ENCODE data around the gene GPC1.

GPC1 gene

DNA sequence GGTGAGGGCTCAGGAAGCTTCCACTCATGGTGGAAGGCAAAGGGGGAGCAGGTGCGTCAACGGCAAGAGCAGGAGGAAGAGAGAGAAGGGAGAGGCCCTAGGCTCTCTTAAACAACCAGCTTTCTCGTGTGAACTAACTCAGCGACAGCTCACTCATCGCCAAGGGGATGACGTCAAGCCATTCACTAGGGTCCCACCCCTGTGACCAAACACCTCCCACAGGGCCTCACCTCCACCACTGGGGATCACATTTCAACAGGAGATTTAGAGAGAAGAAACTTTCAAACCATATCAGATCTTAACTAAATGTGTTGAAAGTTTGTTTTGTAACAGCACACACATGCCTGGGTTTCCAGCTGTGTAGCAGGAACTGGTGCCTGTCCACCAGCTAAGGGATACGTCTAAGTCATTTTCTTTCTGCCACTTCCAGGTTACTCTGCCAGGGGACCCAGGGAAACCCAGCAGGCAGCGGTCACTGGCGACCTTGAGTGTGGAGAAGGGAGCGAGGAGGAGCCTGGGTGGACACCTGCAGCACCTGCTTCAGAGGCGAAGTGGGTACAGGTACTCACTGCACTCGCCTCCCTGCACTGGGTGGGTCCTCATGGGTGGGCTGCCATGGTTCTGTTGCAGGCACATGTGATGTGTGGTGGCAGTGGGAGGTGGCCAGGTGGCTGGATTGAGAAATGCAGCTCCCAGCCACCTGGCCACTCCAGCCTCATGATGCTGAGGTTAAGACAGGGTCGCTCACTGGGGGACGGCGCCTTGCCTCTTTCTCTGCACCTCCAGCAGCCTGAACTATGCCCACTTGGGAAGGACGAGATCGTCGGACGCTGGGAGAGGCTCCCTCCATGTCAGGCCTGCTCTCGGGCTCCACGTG, 8.4 kb upstream of the GPC1 start (continued):
- TF ChIP-seq ZNF202 (tag by site-specific recombination; IDR thresholded peaks at IDR 0.05; ENCODE audit: borderline replicate concordance): no peak
- TF ChIP-seq ZNF174 (tag by site-specific recombination; IDR thresholded peaks at IDR 0.05): no peak
- TF ChIP-seq ZNF157 (tag by site-specific recombination; IDR thresholded peaks at IDR 0.05): no peak

- POLR2A ChIA-PET: no interaction called here
- no peak overlapping the region for H3K4me3 ChIP-seq (ENCODE audit: low read depth, low read length)
- no peaks in the 10 kb centered on the region for H3K9me3 ChIP-seq (ENCODE audit: control insufficient read depth, insufficient read depth, low read depth, low read length)
These were observed 7.7 kb upstream of the GPC1 start for GRCh38 chr2:240427729-240428128.

More at GRCh38 chr2:240427729-240428128, 7.7 kb upstream of the GPC1 start:
- Histone ChIP-seq H3K27ac (ENCODE audit: extremely low read depth, low read depth, low read length) (no peak overlapping the region), H3K36me3 (ENCODE audit: control insufficient read depth in 2 of 2, insufficient read depth in 1 of 2, low read length in 2 of 2) (no peaks in the 10 kb centered on the region), H3K4me1 (ENCODE audit: control insufficient read depth, insufficient read depth, low read length) (no peaks in the 10 kb centered on the region)
- CTCF ChIA-PET: interaction anchor here (1.1 kb wide), 2 partner anchors 23 to 139 kb away, joined by 3 to 5 read pairs; no protein-coding TSS in a partner anchor
- TF ChIP-seq RBAK (tag by site-specific recombination; IDR thresholded peaks at IDR 0.05) (no peak), ZNF530 (tag by site-specific recombination; IDR thresholded peaks at IDR 0.05; ENCODE audit: low read depth) (no peak), YY2 (tag by site-specific recombination; IDR thresholded peaks at IDR 0.05) (no peak), ZNF449 (tag by site-specific recombination; IDR thresholded peaks at IDR 0.05) (no peak), ZNF274 (IDR thresholded peaks at IDR 0.05; ENCODE audit: low read length) (no peak), ZNF274 (tag by site-specific recombination; IDR thresholded peaks at IDR 0.05; ENCODE audit: borderline replicate concordance) (no peak), TSHZ1 (tag by site-specific recombination; IDR thresholded peaks at IDR 0.05; ENCODE audit: borderline replicate concordance) (no peak), MZF1 (tag by site-specific recombination; IDR thresholded peaks at IDR 0.05; ENCODE audit: borderline replicate concordance) (no peak), ZNF555 (tag by site-specific recombination; conservative IDR thresholded peaks at IDR 0.05) (no peak), ZBTB7A (tag by site-specific recombination; IDR thresholded peaks at IDR 0.05; ENCODE audit: low read depth) (no peak), ZNF76 (tag by site-specific recombination; IDR thresholded peaks at IDR 0.05; ENCODE audit: borderline replicate concordance, low read depth) (no peak), ZNF670 (tag by site-specific recombination; IDR thresholded peaks at IDR 0.05; ENCODE audit: low read depth) (no peak), OVOL3 (tag by site-specific recombination; IDR thresholded peaks at IDR 0.05) (no peak), ZFP69B (tag by site-specific recombination; IDR thresholded peaks at IDR 0.05) (no peak), ZSCAN23 (tag by site-specific recombination; IDR thresholded peaks at IDR 0.05) (no peak)
- TF ChIP-seq, protein P1, sequence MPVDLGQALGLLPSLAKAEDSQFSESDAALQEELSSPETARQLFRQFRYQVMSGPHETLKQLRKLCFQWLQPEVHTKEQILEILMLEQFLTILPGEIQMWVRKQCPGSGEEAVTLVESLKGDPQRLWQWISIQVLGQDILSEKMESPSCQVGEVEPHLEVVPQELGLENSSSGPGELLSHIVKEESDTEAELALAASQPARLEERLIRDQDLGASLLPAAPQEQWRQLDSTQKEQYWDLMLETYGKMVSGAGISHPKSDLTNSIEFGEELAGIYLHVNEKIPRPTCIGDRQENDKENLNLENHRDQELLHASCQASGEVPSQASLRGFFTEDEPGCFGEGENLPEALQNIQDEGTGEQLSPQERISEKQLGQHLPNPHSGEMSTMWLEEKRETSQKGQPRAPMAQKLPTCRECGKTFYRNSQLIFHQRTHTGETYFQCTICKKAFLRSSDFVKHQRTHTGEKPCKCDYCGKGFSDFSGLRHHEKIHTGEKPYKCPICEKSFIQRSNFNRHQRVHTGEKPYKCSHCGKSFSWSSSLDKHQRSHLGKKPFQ (tag by site-specific recombination; IDR thresholded peaks at IDR 0.05): no peak

Measured in HEK293 (cell line).